Neural crest cell (in vitro differentiated cells): Measurements from ENCODE around the gene SRA1. TPM values are rescaled to one million over a fixed set of nuclear protein-coding genes. Genes with fewer than 3 reads are reported as not detected.
"Not testable (repeated sequence)": the region's sequence is repeated elsewhere in the genome, so short reads cannot be mapped to it uniquely, and the experiment has no call there.

Experiments used
- DNase-seq: peaks from one replicate; pipeline ENCODE4 v3.0.0; 2021; ENCODE audit warnings: low read depth, mixed read lengths, low spot score
- H3K27ac Mint-ChIP-seq: one replicate; pipeline ENCODE4 v1.8.0; 2021; ENCODE audit warnings: mild to moderate bottlenecking, mixed read lengths; ENCODE audit not compliant: unreplicated experiment
- H3K27me3 Mint-ChIP-seq: 2 replicates; pipeline ENCODE4 v1.8.0; 2021; ENCODE audit warnings: low read depth, mild to moderate bottlenecking, mixed read lengths
- H3K36me3 Mint-ChIP-seq: 2 replicates; pipeline ENCODE4 v1.8.0; 2021; ENCODE audit warnings: low read depth, mild to moderate bottlenecking, mixed read lengths
- H3K4me1 Mint-ChIP-seq: 2 replicates; pipeline ENCODE4 v1.8.0; 2021; ENCODE audit warnings: mixed read lengths
- H3K4me3 Mint-ChIP-seq: one replicate; pipeline ENCODE4 v1.8.0; 2021; ENCODE audit warnings: mild to moderate bottlenecking, mixed read lengths
- H3K9me3 Mint-ChIP-seq: 2 replicates; pipeline ENCODE4 v1.8.0; 2021; ENCODE audit warnings: mixed read lengths
- CTCF ChIP-seq: fragments of 200-600 bp; sonication (generic); conservative IDR thresholded peaks from 2 replicates; pipeline ENCODE4 v1.5.0; 2021; ENCODE audit warnings: antibody characterized with exemption, mild to moderate bottlenecking
- total RNA-seq: library from RNA; stranded (reverse); gene quantifications from 2 replicates; pipeline ENCODE4 v1.2.1, GENCODE V29; 2021

SRA1 gene
- total RNA-seq, 1 donor from 2014 or later = 36.3 TPM

- H3K9me3 Mint-ChIP-seq = no peaks in the 10 kb centered on the region
- no peak overlapping the region for H3K4me3 Mint-ChIP-seq
- H3K4me1 Mint-ChIP-seq = no peaks in the 10 kb centered on the region
- H3K27ac Mint-ChIP-seq = no peak overlapping the region
- no peak for TF ChIP-seq CTCF
- DNase-seq = no peak
- no peaks in the 10 kb centered on the region for H3K36me3 Mint-ChIP-seq
- H3K27me3 Mint-ChIP-seq = peaks cover 18% of the 10 kb centered on the region
Measured at GRCh38 chr5:140600096-140600495, 42.8 kb upstream of the SRA1 start.

GRCh38 chr5:140598836-140599235 is 41.6 kb upstream of the SRA1 start:
- H3K27ac Mint-ChIP-seq = no peak overlapping the region
- H3K4me3 Mint-ChIP-seq = no peak overlapping the region
- DNase-seq = no peak
- no peaks in the 10 kb centered on the region for H3K9me3 Mint-ChIP-seq
- no peak for TF ChIP-seq CTCF
- peaks cover 19% of the 10 kb centered on the region for H3K27me3 Mint-ChIP-seq
- H3K36me3 Mint-ChIP-seq = no peaks in the 10 kb centered on the region
- H3K4me1 Mint-ChIP-seq = no peaks in the 10 kb centered on the region

- DNase-seq = no peak
- H3K9me3 Mint-ChIP-seq = no peaks in the 10 kb centered on the region
- no peak for TF ChIP-seq CTCF
- H3K4me3 Mint-ChIP-seq = no peak overlapping the region
- H3K4me1 Mint-ChIP-seq = no peaks in the 10 kb centered on the region
- no peak overlapping the region for H3K27ac Mint-ChIP-seq
- H3K36me3 Mint-ChIP-seq = no peaks in the 10 kb centered on the region
- H3K27me3 Mint-ChIP-seq = peaks cover 19% of the 10 kb centered on the region
Measured at GRCh38 chr5:140596321-140596741, 39.1 kb upstream of the SRA1 start.

GRCh38 chr5:140595538-140596300 is 38.4 kb upstream of the SRA1 start:
- no peak for DNase-seq
- H3K27ac Mint-ChIP-seq = no peak overlapping the region
- H3K4me1 Mint-ChIP-seq = no peaks in the 10 kb centered on the region
- H3K4me3 Mint-ChIP-seq = no peak overlapping the region
- peaks cover 19% of the 10 kb centered on the region for H3K27me3 Mint-ChIP-seq
- no peak for TF ChIP-seq CTCF
- H3K9me3 Mint-ChIP-seq = no peaks in the 10 kb centered on the region
- H3K36me3 Mint-ChIP-seq = no peaks in the 10 kb centered on the region

GRCh38 chr5:140594169-140594568 is 36.9 kb upstream of the SRA1 start:
- H3K27me3 Mint-ChIP-seq = peaks cover 20% of the 10 kb centered on the region
- H3K4me1 Mint-ChIP-seq = no peaks in the 10 kb centered on the region
- no peak overlapping the region for H3K4me3 Mint-ChIP-seq
- H3K36me3 Mint-ChIP-seq = no peaks in the 10 kb centered on the region
- TF ChIP-seq CTCF = no peak
- H3K27ac Mint-ChIP-seq = no peak overlapping the region
- H3K9me3 Mint-ChIP-seq = no peaks in the 10 kb centered on the region
- no peak for DNase-seq

- not testable (repeated sequence) for DNase-seq
Measured at GRCh38 chr5:140593070-140593469, 35.8 kb upstream of the SRA1 start.

More at GRCh38 chr5:140593070-140593469, 35.8 kb upstream of the SRA1 start:
- peaks cover 22% of the 10 kb centered on the region for H3K27me3 Mint-ChIP-seq
- not testable (repeated sequence) for H3K27ac Mint-ChIP-seq, H3K4me3 Mint-ChIP-seq, H3K36me3 Mint-ChIP-seq, H3K9me3 Mint-ChIP-seq, H3K4me1 Mint-ChIP-seq
